NCI-H345 treated with DMSO at 0.1 percent for 48 hours (cell line): ENCODE measurements around the gene DMXL1.

Experiments used
- DNase-seq: peaks from one replicate; lab custom pipeline; 2025; ENCODE audit not compliant: unreplicated experiment; lab: John Stamatoyannopoulos, UW

The DMXL1 gene, protein sequence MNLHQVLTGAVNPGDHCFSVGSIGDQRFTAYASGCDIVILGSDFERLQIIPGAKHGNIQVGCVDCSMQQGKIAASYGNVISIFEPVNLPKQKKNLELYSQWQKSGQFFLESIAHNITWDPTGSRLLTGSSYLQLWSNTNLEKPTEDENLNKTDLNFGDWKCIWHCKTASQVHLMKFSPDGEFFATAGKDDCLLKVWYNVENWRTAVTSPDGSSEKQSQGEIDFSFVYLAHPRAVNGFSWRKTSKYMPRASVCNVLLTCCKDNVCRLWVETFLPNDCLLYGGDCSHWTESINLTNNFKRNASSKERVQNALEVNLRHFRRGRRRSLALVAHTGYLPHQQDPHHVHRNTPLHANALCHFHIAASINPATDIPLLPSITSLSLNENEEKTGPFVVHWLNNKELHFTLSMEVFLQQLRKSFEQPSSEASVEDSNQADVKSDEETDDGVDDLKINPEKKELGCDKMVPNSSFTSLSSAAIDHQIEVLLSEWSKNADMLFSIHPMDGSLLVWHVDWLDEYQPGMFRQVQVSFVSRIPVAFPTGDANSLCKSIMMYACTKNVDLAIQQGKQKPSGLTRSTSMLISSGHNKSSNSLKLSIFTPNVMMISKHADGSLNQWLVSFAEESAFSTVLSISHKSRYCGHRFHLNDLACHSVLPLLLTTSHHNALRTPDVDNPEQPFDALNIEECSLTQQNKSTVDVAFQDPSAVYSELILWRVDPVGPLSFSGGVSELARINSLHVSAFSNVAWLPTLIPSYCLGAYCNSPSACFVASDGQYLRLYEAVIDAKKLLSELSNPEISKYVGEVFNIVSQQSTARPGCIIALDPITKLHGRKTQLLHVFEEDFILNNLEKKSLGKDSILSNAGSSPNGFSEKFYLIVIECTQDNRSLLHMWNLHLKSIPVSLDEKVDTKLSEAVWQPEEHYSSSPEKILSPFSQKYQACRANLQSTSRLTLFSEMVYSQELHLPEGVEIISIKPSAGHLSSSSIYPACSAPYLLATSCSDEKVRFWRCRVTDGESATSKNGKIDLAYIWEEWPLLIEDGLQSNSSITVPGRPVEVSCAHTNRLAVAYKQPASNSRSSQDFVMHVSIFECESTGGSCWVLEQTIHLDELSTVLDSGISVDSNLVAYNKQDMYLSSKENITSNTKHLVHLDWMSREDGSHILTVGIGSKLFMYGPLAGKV (N-terminal part only)

DNA sequence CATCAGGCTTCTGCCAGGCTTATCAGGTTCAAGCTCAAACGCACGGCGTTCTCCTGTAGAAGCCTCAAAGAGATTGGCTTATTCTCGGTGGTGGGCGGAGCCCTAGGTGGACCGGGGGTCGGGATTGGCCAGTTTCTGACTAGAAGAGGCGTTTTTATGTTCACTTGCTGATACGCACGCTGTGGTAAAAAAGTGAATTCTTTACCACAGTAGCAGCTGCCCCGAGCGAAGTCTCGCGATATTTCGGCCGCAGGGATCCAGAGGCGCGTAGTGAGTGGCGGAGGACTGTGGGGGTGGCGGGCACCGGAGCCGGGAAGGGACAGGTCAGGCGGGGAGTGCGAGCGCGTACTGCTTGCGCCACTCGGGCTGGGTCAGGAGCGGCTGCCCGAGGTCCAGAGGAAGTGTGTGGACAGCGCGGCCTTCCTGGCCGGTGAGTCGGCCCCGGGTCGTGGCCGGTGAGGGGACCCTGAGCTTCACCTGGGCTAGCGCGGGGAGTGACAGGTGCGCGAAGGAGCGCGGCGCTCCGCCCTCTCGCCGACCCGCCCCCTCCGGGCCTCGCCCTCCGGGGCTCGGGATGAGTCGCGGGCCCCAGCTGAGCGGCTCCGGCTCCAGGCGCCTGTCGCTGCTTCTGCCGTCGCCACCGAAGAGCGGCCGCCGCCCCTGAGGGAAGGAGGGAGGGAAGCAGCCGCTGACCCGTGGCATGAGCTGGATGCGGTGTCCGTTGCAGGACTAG, at the start of gene DMXL1:
Gene DMXL1, plus strand, starts transcription at position 260 of the 733 bp plus-strand sequence. CDS start 483 bp downstream, outside the sequence.
- peak; percentile 95 for DNase-seq

DNA sequence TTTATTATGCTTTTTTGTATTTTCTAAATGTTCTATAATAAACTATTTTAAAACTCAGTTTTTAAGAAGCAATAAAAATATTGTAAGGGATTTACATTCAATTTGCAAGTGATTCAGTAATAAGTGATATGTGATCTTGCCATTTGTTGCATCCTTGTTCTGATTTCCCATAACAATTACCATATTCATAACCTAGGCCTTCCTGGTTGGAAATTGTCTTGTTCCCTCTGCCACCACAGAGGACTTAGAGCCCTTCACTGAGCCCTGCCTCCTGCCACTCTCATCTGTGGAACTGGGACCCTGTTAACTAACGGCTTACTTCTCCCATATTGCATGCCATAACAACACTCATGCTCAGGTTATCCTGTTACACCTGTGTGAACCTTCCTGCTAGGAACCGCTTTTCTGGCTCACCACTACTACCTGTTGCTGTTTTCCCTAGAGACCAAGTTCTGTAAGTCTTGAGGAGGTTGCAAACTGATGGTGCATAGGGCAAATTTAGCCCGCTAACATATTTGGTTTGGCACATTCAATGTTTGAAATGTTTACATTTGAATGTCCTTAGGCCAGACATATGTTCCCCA, 49.6 kb upstream of the DMXL1 start:
- DNase-seq, result no peak

DNA sequence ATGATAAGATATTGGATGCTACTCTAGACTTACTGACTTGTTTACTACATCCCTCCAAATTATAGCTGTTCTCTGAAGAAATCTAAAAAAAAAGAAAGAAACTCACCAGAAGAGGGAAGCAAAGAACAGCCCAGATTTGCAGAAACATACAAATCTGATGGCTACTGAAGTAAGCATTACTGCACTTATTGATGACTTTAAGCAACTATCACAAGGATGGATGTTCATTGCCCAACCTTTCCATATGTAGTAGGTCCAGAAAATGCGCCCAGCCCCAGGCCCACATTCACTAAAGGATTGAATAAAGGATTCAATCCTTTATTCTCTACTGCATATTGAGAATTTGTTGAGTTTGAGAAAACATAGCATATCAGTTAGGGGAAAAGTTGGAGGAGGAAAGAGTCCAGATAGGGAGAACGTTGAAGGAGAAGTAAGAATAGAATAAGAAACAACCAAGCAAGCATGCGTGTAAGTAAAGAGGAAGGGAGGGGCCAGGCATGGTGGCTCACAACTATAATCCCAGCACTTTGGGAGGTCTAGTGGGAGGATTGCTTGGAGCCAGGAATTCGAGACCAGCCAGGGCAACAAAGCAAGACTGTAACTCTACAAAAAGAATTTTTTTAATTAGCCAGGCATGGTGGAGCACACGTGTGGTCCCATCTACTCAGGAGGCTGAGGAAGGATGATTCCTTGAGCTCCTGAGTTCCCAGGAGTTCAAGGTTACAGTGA, 48.7 kb upstream of the DMXL1 start:
- no peak for DNase-seq

DNA sequence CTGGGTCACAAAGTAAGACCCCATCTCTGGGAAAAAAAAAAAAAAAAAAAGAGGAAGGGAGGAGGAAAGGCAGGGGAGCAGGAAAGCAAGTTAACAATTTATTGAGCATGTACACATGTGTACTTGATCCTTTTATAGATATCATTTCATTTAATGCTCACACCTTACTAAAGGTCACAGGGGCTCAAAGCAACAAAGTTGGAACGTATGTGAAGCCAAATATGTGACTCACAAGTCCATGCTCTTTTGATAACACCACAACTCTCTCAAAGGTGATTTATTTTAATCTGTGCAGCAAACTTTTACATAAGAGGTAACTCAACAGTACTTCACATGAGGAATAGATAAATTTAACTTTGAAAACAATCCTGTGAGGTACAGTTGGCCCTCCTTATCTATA, 48.1 kb upstream of the DMXL1 start:
- no peak for DNase-seq

DNA sequence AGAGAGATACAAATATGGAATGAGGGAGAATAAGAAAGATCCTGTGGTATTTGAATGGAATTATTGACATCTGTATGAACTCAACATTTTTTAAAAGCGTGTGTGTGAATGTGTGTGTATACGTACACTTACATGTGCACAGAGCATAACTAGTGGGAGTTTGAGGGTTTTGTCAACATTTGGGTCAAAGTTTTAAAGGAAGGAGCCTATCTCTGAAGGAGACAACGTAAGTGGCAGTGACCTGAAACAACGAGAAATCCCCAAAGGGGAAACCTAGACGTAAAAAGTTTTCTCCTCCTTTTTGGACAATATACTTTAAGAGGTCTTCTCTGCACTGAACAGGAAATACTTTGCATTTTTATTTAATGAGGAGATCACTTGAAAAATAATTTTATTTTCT, 42.3 kb upstream of the DMXL1 start:
- no peak for DNase-seq

DNA sequence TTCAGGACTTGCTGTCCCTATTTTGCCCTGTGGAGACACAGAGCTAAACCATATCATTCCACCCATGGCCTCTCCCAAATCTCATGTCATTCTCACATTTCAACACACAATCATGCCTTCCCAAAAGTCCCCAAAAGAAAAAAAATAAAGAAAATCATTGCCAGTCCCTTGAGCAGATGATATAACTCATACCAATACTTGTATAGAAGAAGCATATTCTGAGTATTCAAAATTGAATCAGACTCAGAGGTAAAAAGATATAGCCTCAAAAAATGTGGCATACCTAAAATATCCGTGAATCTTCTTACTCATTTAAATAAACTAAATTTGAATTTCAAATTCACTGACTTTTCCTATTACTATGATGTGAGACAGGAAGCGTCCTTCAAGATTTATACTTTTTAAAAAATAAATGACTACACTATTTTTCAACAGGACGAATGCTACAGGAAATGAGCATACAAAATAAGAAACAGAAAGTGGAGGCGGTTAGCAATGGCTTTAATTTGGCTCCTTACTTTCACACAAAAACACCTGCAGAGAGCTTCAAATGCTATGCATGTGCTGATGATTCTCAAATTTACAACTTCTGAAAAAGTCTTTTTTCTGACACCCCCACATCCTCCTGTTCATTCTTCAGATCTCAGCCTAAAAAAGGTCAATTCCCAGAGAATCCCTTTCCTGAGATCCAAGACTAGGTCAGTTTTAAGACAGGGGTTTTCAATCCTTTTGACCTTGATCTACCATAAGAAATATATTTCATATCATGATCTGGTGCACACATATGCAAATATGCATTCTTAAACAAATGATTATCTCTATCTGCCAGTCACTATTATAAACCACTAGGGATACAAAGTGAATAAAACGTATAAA, 39.6 kb upstream of the DMXL1 start:
- no peak for DNase-seq

DNA sequence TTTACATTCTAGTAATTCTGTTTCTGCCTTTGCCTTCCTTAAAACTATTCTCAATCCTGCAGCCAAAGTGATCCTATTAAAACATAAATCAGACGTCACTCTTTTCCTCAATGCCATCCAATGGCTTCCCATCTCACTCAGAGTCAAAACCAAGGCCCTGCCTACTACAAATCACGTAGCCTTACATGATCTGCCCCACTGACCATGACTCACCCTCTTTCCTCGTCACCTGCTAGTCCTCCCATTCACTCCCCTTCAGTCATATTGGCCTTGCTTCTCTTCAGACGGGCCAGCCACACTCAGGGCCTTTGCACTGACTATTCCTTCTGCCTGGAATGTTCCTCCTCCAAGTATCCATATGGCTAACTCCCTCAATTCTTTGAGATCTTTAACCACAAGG, 39.0 kb upstream of the DMXL1 start:
- DNase-seq, result no peak

DNA sequence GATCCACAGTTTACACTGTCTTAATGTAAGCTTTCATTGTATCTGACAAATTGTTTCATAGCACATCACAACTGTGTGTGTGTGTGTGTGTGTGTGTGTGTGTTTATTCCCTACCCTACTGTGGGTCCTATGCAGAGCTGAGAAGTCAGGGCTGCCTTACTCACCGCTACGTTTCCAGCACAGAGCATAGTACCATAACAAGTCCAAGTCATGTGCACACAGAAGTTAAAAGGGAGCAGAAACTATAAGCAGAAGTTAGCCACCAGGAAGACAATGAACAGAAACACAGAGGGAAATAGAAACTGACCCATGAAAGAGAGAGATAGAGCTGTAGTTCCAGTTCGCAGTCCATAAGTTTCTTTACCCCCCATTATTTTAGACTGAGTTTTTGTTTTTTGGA, 38.2 kb upstream of the DMXL1 start:
- no peak for DNase-seq

DNA sequence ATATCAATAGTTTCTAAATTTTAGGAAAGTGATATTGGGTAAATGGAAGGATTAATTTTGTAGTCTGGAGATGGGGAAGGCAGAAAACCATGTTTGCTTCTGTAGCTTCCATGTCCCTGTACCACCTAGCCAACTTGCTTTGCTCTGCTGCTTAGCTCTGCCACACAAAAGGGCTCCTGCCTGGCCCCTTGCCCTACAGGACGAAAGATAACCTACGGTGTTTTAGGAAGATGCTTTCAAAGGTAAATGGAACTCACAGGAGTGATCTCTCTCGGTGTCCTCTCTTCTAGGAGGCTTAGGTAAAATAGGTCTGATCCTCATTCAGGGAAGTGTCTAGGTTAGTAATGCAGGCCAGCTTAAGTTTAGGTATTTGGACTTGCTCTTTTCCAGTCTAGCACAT, 37.8 kb upstream of the DMXL1 start:
- no peak for DNase-seq

DNA sequence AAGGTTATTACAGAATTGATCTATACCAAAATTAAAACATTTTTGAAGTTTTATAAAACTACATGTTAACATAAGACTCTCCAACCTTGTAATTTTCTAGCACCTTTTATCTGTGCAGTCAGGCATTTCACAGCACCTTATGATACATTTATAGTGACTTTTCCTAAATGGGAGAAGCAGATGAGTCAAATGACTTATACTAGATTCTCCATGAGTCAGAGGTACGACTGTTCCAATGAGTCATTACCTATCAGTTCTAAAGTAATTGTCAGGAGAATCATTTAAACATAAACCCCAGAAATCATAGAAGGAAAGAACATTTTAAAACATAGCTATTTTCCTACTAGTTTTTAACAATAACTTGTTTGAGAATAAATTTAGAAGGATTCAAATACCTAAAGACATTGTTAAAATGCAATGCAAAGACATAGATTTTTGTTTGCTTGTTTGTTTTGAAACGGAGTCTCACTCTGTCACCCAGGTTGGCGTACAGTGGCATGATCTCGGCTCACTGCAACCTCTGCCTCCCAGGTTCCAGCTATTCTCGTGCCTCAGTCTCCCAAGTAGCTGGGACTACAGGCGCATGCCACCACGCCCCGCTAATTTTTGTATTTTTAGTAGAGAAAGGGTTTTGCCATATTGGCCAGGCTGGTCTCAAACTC, 34.7 kb upstream of the DMXL1 start:
- no peak for DNase-seq

DNA sequence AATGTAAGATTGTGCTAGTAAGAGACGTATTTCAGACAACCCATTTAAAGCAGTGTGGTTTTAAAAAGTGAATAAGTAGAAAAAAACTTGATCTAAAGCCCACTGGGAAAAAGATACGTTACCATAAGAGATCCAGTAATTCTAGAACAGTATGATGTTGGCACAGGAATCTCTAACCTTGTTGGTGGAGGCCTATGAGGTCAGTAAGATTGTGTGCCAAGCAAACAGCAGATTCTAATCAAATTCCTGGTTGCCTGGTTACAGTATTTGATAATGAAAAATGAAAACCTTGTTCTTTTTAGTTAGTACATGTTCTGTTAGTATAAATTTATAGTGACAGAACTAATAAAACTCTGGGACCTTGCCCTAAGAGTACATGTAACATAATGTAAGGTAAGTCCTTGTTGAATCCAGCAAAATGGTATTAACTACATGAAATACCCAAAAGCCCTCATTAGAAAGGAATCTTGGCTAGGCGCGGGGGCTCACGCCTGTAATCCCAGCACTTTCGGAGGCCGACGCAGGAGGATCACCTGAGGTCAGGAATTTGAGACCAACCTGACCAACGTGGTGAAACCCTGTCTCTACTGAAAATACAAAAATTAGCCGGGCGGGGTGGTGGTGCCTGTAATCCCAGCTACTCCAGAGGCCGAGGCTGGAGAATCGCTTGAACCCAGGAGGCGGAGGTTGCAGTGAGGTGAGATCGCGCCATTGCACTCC, 33.2 kb upstream of the DMXL1 start:
- DNase-seq, result no peak

DNA sequence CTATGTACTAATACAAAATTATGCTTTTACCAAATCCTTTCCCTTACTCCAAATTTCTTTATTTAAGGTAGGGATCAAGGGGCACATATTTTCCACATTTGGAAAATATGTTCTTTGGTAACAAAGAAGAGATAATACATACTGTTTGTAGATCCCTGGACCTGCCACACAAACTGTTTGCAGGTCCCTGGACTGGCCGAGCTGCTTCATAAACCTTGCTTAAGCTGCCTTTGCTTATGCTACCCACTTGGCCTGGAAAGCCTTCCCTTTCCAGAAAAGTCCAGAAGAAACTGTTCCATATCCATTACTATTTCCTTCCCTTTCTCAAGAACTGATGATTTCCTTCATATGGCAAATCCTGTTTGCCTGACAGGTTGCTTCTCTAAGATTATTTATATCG, 22.6 kb upstream of the DMXL1 start:
- DNase-seq, result no peak

DNA sequence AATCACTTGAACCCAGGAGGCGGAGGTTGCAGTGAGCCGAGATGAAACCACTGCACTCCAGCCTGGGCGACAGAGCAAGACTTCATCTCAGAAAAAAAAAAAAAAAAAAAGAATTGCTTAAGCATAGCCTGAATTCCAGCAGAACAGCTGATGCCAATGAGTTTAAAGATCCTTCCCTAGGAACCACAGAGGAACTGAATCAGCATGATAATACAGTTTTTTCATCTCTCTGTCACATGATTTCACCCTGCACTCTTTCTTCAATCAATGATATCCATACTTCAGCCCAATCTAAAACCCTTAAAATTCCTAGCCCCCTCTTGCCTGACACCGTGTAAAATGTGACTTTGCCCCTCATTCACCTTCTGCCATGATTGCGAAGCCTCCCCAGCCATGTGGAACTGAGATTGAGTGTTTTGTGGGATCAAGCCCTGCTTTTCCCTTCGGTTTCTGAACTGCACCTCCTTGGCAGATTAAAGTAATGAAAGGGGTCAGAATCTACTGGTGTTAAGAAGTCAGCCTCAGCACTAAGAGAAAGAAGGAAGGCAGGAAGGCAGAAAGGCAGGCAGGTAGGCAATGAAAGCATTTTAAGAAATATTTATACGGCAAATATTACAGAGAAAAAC, 20.9 kb upstream of the DMXL1 start:
- no peak for DNase-seq

DNA sequence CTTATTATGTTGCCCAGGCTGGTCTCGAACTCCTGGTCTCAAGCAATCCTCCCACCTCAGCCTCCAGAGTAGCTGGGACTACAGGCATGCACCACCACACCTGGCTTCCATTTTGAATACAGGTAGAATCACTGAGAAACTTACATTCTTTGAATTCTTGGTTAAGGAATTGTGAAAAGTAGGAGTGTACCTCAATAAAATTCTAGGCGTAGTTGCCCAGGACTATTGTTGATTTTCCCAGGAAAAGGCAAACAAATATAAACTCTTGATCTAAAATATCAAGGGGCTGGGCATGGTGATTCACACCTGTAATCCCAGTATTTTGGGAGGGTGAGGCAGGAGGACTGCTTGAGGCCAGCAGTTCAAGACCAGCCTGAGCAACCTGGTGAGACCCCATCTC, 16.8 kb upstream of the DMXL1 start:
- DNase-seq, result no peak

DNA sequence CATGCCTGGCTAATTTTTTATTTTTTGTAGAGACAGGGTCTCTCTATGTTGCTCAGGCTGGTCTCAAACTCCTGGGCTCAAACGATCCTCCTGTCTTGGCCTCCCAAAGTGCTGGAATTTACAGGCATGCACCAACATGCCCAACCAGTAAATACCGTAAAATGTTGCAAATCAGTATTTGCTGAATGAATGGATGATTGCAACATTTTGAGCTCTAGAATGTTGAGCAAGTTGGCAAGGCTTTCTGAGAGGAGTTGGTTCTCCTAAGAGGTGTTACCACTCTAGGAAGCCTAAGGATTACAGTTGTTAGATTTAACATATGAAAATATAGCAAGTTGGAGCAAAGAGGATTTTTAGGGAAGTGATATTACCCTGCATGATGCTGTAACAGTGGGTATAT, 15.6 kb upstream of the DMXL1 start:
- DNase-seq, result no peak

DNA sequence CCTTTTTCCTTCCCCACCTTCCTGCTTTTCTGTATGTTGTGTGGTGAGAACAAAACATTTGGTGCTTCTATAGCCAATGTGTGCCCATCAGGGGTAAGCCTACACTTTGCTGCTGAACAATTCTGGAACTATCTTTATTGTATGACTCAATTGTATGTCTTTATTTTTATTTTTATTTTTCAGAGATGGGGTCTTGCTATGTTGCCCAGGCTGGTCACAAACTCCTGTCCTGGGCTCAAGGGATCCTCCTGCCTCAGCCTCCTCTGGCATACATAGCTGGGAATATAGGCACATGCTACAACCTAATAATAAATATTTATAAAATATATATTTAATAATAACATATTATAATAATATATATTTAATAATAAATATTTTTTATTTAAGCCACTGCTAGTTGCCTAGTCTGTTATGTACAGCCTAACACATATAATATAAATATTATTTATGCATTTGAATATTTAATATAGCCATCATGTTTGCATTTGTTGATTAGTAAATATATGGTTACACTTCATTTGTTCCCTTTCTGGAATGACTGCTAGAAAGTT, 11.8 kb upstream of the DMXL1 start:
- DNase-seq, result no peak

DNA sequence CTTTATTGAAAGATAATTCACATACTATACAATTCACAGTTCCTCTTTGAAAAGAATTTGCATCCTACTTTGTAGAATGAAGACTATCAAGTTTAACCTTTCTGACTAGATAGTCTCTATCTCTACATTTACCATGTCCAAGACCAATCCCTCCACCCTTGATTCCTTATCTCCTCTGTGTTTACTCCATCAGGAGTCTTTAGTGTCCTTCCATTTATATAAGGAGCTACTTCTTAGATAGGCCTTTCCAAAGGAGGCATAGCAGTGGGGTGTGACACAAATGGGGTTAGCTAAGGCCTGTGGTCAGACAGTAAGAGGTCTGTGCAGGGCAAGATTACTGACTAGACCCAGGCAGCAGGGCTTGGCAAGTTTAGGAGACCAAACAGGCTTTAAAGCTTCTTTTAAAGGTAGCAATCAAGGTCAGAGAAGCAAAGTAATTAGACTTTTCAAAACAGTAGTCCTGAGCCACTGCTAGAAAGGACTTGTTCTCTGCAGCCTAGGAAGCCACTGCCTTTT, 11.1 kb upstream of the DMXL1 start:
- DNase-seq, result no peak
